ENCODE results near the gene XPO5. TPM values are rescaled to one million over a fixed set of nuclear protein-coding genes. Genes with fewer than 3 reads are reported as not detected.

XPO5 gene
- total and polyA plus RNA-seq, 9 of the 15 experiments (the other 6 are each of a cell fraction or from before 2014, with no cell fraction given), result 36.0 to 170 (median 99.1) TPM

- peak; percentile 92; the same call in 1 of the 2 replicates for TF ChIP-seq ZHX1 (conservative IDR thresholded peaks at IDR 0.05; ENCODE audit: low read length)
- TF ChIP-seq BRD4 (IDR thresholded peaks at IDR 0.05), result peak; percentile 18; the same call in 1 of the 2 replicates
- TF ChIP-seq RBM39 (optimal IDR thresholded peaks at IDR 0.05; ENCODE audit: low read depth, low read length), result peak; percentile 71
- TF ChIP-seq HNRNPLL (IDR thresholded peaks at IDR 0.05; ENCODE audit: low read depth, low read length, poor library complexity, severe bottlenecking), result peak; percentile 25
- TF ChIP-seq ZNF316 (IDR thresholded peaks at IDR 0.05), result no peak
- no peak for TF ChIP-seq ARID3A (IDR thresholded peaks at IDR 0.05; ENCODE audit: borderline replicate concordance, low read depth, low read length)
- TF ChIP-seq FOXA3 (CRISPR knock-in tag; conservative IDR thresholded peaks at IDR 0.05 in 1 of 2, IDR thresholded peaks at IDR 0.05 in 1 of 2), result no peak
- TF ChIP-seq ZNF57 (CRISPR knock-in tag; IDR thresholded peaks at IDR 0.05), result no peak
- peak; percentile 99 for TF ChIP-seq MYC (IDR thresholded peaks at IDR 0.05; ENCODE audit: low read depth, low read length)
- TF ChIP-seq MYC (CRISPR knock-in tag; IDR thresholded peaks at IDR 0.05; ENCODE audit: borderline replicate concordance, low read depth), result peak; percentile 94
- TF ChIP-seq RNF2 (IDR thresholded peaks at IDR 0.05), result peak; percentile 39; the same call in 1 of the 2 replicates
- TF ChIP-seq UBTF (IDR thresholded peaks at IDR 0.05; ENCODE audit: borderline replicate concordance in 1 of 2, low read depth in 2 of 2, low read length in 2 of 2), result peak in 1 of 2 experiments; percentile 99; a peak in 3 of 4 replicates
- no peak for TF ChIP-seq HIVEP1 (CRISPR knock-in tag; IDR thresholded peaks at IDR 0.05)
- TF ChIP-seq TCF7L2 (IDR thresholded peaks at IDR 0.05; ENCODE audit: low read depth, low read length), result no peak
- TF ChIP-seq KDM2B (CRISPR knock-in tag; IDR thresholded peaks at IDR 0.05), result peak; percentile 58; the same call in 1 of the 2 replicates
- TF ChIP-seq ZKSCAN1 (IDR thresholded peaks at IDR 0.05; ENCODE audit: low read depth, low read length), result 0 out of 2 replicates have a peak, but pooled peaks have one; percentile 5
- TF ChIP-seq BACH1 (tag; IDR thresholded peaks at IDR 0.05), result no peak
- TF ChIP-seq L3MBTL2 (IDR thresholded peaks at IDR 0.05), result peak; percentile 65
- no peak for TF ChIP-seq PHB2 (IDR thresholded peaks at IDR 0.05; ENCODE audit: low read depth)
- TF ChIP-seq MNT (conservative IDR thresholded peaks at IDR 0.05), result peak; percentile 94 to 98
Measured at GRCh38 chr6:43516697-43517504, 58.9 kb downstream of the XPO5 start, which contains the start of the genes POLR1C and YIPF3 (continued).
